ENCODE measurements around the gene ALOX12.

The ALOX12 gene

DNA sequence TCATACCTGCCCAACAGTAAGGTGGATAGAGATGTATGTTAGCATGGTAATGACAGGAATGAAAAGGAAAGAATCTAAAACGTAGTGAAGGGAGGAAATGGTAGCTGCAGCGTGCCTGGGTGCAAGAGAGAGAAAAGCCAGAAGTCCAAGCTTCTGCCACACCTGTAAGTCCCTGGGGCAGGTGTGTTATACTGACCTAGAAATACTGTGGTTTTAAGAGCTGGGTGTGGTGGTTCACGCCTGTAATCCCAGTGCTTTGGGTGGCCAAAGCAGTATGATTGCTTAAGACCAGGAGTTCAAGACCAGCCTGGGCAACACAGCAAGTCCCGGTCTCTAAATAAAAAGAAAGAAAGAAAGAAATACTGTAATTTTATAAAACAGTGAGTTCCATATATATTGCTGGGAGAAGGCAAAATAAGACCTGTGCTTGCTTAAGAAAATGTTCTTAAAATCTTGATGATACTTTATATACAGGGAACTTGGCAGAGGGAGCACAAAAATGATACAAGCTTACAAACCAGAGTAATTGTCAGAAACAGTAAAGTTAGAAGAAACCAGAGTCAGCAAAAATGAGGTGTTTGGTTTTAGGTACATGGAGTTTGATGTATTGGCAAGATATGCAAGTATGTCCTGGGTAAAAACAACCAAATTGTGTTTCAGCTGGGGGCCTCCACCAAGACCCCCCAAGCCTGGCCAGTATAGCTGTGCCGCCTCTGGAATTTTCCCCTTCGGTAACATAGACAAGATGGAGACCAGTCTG, 6.6 kb downstream of the ALOX12 start:
- DNase-seq, result no peak

DNA sequence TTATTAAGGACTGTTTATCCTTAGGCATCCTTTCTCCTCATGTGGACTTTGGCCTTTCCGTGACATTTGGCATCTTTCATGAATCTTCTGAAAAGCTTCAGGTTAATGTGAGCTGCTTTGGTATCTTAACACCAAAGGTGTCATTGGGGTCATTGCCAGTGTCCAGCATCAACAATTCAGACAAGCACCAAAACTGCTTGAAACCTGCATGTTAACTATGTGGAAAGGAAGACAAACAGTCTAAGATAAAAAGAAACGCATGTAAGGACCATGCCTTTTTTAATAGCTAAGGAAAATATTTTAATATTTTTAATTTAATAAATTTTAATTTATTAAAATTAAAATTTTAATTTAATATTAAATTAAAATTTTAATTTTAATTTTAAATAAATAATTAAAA, 7.9 kb downstream of the ALOX12 start:
- no peak for DNase-seq

DNA sequence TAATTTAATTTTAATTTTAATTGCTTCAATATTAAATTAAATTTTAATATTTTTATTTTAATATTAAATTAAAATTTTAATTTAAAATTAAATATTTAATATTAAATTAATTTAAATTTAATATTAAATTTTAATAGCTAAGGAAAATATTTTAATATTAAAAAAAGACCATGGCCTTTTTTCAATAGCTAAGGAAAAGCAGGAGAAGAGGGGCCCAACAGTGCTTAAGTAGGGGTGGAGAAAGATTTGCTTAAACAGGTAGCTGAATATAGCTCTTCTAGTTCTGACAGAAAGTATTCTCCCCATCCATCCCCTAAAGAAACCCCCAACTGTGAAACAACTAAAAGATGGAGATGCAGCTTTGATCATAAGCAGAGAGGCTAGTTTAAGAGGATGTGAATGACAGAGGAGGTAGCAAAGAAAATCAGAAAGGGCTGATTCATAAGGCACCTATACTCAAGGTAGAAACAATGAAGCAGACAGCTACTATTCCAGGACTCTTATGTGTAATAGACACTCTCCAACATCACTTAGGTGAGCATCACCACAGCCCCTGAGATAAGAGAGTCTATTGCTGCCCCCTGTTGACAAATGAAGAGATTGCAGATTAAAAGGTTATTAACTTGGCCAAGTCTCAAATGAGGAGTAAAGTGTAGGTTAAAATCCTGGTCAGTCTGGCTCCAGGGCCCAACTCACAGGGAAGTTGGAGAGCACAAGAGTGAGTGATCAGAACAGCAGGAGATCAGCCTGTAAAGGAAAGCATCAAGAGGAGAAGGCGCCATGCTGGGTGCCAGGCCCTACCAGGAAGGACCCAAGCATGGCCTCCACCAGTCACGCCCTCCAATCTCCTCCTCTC, 8.8 kb downstream of the ALOX12 start:
- DNase-seq, result peak; percentile 90

DNA sequence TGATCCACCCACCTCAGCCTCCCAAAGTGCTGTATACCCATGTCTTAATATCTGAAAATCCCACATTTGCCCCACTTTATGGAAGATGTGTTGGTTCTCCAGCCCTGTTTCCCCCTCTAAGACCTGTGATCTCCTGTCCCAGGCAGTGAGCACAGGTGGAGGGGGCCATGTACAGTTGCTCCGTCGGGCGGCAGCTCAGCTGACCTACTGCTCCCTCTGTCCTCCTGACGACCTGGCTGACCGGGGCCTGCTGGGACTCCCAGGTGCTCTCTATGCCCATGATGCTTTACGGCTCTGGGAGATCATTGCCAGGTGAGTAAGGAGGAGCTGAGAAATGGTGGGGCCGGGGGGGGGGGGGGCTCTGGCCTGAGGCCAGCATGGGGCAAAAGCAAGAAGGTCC, 9.9 kb downstream of the ALOX12 start:
- DNase-seq, result no peak

DNA sequence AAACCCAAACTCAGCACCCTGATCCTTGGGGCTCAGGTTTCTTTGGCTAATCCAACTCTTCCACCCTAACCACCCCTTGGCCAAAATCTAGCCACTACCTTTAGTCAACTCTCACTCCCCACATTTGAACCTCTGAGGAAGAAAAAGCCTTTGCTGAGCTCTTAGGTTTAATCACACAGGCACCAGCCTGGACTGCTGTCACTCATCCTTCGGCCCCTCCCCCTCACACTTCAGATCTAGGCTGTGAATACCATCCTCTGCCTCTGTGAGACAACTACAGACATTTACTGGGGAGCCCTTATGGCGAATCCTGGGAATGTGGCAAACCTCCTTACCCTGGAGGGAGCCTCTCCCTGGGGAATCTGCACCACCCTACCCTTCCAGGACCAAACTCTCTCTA, 11.3 kb downstream of the ALOX12 start:
- no peak for DNase-seq

DNA sequence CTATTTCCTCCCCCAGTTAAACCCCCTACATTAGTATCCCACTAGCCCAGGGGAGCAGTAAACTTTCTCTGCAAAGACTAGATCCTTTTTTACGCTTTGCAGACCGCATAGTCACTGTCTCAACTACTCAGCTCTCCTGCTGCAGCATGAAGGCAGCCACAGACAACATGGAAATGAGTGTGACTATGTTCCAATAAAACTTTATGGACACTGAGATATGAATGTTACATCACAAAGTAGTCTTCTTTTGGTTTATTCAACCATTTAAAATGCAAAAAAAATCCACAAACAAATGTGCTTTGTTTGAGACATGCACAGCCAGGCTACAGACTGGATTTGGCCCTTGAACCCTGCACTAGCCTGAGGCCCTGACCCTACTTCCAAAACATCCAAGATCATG, 14.7 kb downstream of the ALOX12 start:
- no peak for DNase-seq

DNA sequence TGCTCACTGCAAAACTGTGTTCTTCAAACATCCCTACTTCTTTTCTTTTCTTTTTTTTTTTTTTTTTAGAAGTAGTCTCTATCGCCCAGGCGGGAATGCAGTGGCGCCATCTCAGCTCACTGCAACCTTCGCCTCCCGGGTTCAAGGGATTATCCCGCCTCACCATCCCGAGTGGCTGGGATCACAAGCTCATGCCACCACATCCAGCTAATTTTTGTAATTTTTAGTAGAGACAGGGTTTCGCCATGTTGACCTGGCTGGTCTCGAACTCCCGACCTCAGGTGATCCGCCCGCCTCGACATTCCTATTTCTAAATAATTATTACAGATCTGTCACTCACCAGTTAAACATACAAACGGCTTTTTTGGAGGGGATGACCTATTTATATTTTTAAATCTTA, 15.6 kb downstream of the ALOX12 start:
- no peak for DNase-seq

DNA sequence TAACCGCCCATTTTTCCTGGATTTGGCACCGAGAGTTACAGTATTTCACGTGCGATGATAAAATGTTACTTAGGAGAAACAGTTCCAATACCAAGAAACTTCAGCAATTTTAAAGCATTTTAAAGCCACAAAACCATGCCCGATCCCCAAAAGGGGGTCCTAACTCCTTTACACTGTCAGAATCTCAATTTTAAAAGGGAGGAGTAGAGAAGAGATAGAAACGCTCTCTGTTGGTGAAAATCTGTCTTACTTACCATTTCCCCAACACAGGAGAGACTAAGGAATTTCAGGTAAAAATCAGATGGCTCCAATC, 16.0 kb downstream of the ALOX12 start:
- DNase-seq, result no peak

DNA sequence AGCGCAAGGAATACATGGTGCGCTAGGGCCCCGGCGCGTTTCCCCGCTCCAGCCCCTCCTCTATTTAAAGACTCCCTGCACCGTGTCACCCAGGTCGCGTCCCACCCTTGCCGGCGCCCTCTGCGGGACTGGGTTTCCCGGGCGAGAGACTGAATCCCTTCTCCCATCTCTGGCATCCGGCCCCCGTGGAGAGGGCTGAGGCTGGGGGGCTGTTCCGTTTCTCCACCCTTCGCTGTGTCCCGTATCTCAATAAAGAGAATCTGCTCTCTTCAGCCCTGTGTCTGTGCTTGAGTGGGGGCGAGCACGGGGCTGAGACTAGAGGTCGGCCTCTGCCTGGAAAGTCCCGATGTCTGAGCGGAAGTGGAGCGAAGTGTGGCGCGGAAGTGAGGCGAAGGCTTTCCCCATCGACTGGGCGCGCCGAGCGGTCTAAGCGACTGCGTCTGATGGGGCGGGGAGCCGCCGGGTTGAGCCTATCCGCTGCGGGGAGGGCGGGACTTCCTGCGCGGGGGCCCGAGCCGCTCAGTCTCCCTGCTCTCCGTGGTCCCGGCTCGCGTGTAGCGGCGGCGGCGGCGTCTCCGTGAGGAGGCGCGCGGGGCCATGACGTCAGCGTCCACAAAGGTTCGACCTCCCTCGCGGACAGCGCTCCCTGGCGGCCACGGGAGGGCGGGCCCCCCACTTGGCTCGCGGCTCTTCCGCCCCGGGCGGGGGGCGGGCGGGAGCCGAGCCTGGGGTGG, 18.6 kb downstream of the ALOX12 start:
- DNase-seq, result peak; percentile 93

DNA sequence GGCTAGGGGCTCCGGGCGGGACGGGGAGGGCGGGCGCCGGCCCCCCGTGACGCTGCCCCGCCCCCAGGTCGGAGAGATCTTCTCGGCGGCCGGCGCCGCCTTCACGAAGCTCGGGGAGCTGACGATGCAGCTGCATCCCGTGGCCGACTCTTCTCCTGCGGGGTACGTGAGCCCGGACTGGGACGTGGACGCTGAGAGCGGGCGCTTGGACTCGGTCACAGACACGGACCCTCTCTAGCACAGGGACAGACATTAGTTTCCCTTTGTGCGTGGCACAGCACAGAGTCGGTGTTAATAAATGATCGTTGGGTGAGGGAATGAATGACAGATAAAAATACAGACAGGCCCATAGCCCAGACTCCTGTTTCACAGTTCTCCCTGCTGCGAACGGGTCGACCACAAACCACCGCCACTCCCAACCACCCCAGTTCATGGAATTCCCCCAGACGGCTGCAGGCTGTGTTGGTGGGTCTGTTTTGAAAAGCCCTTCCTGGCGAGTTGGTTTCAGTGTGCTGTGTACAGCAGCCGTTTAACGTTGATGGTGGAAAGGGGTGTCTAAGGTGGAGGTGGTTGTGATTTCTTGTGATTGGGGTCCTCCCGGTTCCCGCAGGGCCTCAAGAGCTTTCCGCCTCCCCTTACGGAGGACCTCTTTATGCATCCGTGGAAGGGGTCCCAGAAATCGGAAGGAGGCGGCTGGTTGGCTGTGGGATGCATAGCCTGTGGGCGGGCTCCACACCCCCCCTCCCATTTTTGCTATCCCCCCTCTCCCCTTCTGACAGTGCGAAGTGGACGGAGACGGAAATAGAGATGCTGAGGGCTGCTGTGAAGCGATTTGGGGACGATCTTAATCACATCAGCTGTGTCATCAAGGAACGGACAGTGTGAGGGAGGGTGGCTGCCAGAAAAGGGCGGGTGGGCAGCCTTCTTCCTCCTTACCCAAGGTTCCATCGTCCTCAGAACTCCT, 19.4 kb downstream of the ALOX12 start:
- no peak for DNase-seq

DNA sequence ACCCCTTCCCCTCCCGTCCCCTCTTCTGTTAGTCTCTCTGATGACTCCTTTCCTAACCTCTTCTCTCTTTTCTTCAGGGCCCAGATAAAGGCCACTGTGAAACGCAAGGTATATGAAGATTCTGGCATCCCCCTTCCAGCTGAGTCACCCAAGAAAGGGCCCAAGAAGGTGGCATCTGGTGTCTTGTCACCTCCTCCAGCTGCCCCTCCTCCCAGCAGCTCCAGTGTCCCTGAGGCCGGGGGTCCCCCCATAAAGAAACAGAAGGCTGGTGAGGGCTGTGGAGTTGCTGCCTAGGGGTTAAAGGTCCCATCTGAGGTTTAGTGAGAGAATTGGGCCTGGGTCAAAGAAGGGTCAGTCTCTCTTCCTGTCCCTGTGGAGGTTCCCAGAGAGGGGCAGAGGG, 20.6 kb downstream of the ALOX12 start:
- DNase-seq, result no peak

DNA sequence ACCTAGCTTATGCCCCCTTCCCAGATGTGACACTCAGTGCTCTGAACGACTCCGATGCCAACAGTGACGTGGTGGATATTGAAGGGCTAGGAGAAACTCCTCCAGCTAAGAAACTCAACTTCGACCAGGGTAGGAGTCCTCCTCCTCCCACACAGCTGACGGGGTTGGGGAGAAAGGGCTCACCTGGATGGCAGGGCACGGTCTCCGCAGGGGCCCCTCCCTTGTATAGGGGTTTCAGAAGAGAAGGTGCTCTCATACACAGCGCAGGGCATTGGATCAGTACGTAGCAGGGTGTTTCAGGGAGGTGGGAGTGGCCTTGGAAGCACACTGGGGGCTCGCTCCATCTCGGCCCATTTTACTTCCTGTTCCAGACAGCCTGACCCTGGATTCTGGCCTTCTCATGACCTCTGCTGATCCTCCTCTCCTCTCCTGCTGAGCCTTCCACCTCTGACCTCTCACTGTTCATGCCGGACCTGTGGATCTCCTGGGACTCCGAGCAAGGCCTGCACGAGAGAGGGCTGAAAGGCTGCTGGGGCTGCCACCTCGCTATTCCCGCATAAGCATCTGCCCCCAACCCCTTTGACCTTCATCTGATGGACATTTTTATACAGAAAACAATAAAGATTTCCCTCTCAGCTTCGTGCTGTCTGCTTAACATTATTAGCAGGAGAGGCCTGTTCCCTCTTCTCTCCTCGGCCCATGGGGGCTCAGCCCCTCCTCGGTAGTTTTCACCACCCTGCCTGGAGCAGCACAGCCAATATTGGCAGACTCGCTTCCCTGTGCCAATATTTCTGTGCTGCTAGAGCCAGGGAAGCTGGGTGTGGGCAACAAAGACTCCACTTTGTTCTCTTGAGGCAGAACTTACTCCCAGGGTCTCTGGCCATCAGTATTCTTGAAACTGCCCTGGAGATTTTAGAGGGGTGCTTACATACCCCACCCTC, 21.3 kb downstream of the ALOX12 start:
- DNase-seq, result no peak

DNA sequence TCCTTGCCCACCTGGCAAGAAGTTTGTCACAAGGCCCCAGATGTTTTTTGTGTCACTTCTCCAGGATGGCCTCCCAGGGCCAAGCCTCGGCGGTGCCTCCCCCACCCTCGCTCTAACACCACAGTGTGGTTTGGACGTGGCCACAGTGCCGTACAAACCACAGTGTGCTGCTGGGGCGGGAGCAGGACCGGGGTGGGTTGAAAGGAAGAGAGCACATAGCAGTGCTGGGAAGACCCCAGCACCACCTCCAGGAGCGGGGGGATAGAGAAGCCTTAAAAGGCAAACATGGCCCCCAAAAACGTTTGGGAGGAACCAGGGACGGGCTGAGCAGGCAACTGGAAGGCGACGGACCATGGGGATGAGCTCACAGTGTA, 22.0 kb downstream of the ALOX12 start:
- DNase-seq, result no peak

DNA sequence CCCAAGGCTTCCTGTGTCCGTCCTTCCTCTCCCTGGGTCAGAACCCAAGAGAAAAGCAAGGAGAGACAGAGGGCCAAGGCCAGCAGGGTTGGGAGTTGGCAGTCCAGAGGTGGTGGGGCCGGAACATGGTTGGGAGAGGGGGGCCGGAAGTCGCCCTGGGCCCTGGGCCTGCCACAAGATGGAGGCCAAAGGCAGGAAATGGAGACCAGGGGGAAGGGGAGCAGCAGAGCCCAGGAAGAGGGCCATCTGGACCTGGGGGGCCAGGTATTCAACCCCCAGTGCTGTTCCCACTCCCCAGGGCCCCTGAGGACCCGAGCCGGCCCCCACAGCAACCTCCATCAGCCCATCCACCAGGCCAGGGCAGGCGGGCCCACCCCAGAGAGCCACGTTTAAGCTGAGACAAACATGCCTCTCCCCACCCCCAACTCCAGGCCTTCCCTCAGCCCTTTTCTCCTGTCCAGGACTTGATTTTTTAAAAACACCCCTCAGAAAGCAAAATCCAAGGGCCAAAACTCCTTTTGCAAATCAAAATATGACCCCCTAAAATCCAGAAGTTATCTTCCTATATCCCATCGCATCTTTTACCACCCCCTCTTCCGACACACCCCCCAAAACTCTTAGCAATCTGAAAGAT, 22.6 kb downstream of the ALOX12 start:
- DNase-seq, result no peak

DNA sequence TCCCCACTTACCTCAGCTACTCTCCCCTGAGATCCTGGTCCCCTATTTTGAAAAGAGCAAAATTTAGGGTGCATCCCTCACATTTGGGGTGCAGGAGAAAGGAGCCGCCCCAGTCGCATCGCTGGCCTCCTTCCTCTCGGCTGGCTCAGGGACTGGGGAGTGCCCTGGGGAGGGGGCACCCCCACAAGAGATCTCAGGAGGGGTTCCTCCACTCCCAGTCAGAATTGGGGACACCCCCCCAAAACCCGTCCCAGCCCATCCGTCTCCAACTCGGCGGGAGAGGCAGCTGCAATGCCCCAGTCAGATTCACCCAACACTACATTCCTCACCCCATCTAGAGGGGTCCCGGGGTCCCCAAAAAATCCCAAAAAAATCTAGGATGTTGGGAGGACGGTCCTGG, 23.5 kb downstream of the ALOX12 start:
- no peak for DNase-seq

DNA sequence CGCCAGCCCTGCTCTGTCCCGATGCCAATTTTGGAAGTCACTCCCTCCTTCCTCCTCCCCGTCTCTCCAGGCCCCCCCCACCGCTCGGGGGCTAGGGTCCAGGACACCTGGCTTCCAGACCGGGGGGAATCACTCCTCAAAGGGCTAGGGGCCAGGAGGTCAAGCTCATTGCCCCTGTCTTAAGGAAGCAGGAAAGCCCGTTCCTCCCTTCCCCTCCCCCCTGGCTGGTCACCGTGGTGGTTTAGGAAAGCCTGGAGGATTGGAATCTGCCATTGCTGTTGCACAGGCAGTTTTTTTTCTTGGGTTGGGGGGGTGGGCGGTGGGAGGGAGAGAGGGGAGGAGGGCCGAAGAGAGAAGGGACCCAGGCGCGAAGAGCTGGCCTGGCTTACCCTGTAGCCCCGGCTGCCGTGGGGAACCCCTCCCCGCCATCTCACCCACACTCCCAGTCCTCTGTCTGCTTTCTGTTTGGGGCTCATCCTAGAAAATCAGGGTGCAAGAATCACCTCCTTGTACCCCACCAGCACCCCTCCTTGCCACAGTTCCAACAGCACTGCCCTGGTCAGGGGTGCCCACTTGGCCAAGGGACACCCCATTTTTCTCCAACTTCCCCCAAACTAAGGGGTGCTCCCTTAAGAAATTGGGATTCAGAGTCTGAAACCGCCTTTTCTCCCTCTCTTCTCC, 24.1 kb downstream of the ALOX12 start:
- DNase-seq, result no peak

DNA sequence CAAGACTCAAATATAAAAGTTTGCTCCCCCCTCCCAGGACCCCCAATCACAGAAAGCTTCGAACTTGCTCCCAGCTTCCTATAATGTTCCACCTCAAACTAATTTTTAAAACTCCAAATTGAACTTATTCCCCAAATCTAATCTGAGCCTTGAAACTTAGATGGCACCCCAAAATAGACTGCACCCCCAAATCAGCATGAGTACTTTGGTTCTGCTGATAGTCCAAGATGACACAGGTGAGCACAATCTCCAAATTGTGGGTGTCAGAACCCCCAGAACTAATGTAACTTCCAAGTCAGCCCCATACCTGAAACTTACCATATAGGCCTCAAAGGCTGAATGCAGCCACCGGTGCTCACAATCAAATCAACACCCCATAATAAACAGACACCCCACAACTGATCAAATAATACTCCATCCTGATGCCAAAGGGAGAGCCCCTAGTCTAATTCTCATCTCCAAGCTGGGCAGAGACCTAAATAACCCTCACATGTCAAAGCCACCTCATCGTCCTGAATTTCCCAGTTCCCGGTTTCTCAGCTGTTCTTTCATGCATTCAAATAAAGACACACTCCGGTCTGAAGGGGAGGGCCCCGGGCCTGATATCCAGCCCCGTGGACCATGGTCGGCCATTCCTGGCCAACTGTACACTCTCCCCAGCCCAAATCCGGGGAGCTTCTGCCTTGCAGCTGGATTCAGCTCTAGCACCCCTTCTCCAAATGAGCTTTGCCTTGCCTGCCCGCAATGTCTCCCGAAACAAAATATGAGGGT, 25.2 kb downstream of the ALOX12 start:
- DNase-seq, result no peak

DNA sequence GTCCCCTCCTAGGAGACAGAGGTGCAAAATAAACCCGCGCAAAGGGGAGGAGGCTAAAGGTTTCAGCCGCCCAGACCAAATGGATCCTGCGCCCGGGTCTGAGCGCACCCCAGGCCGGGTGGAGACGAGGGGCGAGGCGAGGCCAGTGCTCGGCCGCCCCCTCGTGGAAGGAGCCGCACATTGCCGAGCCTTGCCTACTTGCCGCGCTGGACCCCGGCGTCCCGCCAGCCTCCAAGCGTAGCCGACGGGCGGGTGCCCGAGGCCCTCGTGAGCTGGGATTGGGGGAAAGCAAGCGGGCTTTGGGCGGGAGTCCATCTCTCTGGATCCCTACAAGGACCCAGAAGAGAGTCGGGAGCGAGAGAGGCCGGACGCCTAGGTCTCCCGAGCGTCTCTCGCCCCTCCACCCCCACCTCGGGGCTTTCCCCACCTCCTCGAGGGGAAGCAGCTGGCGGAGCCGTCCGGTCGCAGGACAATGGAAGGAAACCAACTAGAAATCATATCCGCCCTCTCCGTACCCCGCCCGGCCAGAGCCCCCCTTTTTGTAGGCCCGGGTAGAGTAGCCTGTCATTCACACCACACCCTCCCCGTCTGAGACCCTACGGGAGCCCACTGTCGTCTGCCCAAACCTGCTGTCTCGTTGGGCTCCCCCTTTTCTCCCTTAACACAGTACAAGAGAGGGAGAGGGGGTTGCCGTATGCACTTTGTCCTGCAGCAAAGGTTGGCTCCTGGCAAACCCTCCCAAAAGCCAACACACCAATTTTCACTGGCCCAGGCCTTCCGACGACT, 26.3 kb downstream of the ALOX12 start:
- DNase-seq, result peak; percentile 44

Measured in NCI-H748 treated with DMSO at 0.1 percent for 48 hours (cell line).